Omental fat pad (tissue), 4 donors: ENCODE measurements around the gene NTRK1. TPM values are rescaled to one million over a fixed set of nuclear protein-coding genes. Genes with fewer than 3 reads are reported as not detected.

Experiments
- ATAC-seq: fragments of 150-250 bp; one replicate; pipeline ENCODE4 v1.9.1; 2016; ENCODE audit warnings: mild to moderate bottlenecking, moderate library complexity; ENCODE audit not compliant: low FRiP score
- DNase-seq: peaks from one replicate; pipeline ENCODE4 v3.0.0-alpha.2; 2019; ENCODE audit warnings: low spot score
- CTCF ChIP-seq, 3 donors: fragments of 450-650 bp; IDR thresholded peaks; one replicate each; pipeline ENCODE4 v1.5.1; 2016 to 2017; ENCODE audit warnings: antibody characterized with exemption in 3 of 3, mild to moderate bottlenecking in 3 of 3, moderate library complexity in 2 of 3
- total RNA-seq, 4 donors: library from RNA; depleted of rRNA; stranded (reverse); fragments of >200 nt; gene quantifications; one replicate each; pipeline ENCODE4 v1.1.0, GENCODE V29; 2016

Gene NTRK1
- total RNA-seq, 4 donors from 2014 or later: 1.3 to 6.3 (median 1.6) TPM

DNA sequence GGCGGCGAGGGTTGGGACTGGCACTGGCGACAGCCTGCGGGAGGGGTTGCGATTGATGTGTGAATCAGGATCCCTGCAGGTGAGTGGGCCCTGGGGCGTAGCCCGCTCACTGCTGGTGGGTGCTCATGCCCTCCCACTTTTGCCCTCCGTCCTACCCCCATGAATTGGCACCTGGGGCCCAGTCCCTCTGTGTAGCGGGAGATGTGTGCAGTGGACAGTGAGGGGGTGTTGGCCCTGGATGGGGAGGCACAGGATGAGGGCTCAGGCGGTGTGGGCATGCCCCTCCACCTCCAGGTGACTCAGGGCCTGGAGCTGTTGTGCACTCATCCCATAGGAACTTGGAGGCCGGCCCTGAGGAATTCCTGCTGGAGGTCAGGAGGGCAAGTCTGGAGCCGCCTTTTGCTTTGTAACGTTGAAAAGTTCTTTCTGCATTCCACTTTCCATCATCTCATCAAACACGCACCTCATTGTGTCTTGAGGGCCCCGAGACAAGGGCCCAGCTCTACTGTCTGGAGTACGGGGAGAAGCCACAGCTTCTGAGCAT, 35.9 kb downstream of the NTRK1 start:
- no peak for TF ChIP-seq CTCF (IDR thresholded peaks at IDR 0.05)
- ATAC-seq: peak; percentile 73
- no peak for DNase-seq

- DNase-seq (no peak), ATAC-seq (no peak)
- TF ChIP-seq CTCF (IDR thresholded peaks at IDR 0.05): no peak
Measured at GRCh38 chr1:156897078-156897825, 36.6 kb downstream of the NTRK1 start.

GRCh38 chr1:156898161-156898566, 37.5 kb downstream of the NTRK1 start:
- ATAC-seq: no peak
- no peak for DNase-seq
- no peak for TF ChIP-seq CTCF (IDR thresholded peaks at IDR 0.05)

DNA sequence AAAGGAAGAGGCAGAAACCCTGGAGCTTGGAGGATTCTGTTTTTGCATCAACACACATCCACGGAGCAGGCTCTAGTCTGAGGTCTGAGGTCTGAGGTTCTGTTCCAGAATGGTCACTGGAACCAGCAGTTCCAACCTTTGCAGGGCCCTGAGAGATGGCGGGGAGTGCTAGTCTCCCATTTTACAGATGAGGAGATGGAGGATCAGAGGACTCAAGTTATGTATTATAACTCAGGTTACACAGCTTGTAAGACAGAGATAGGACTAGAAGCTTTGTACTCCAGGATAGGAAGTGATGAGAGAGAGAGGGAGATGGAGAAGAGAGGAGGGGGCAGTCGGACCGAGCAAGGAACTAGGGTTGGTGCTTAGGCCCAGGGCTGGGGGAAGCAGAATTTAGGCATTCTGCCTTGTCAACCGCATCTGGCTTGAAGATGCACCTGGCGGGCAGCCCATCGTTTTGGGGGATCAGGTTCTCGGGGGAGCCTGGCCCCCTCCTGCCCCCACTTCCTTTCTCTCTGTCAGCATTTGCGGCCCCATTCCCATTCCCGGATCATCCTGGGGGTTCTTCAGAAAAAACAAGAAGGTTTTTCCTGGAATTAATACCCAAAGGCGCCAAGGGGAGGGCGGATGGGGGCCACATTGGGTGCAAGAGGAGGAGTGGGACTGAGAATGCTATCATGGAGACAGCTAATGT, 38.5 kb downstream of the NTRK1 start:
- DNase-seq (no peak), ATAC-seq (no peak)
- no peak for TF ChIP-seq CTCF (IDR thresholded peaks at IDR 0.05)

GRCh38 chr1:156899956-156900718, 39.5 kb downstream of the NTRK1 start:
- ATAC-seq (no peak), DNase-seq (no peak)
- no peak for TF ChIP-seq CTCF (IDR thresholded peaks at IDR 0.05)

GRCh38 chr1:156900896-156901589, 40.4 kb downstream of the NTRK1 start:
- ATAC-seq: no peak
- TF ChIP-seq CTCF (IDR thresholded peaks at IDR 0.05): no peak
- DNase-seq: no peak
